HG03196 (cell line): ENCODE measurements around the gene AGT.
"Not testable (repeated sequence)": the region's sequence is repeated elsewhere in the genome, so short reads cannot be mapped to it uniquely, and the experiment has no call there.

Experiments
- ATAC-seq: cut with Tn5 transposase; IDR thresholded peaks from one replicate; pipeline ENCODE4 v1.9.1; 2021; ENCODE audit not compliant: unreplicated experiment

AGT gene

GRCh38 chr1:230694464-230694863 is 19.5 kb downstream of the AGT start:
- no peak for ATAC-seq

- ATAC-seq = no peak
These were observed 20.1 kb downstream of the AGT start for GRCh38 chr1:230693777-230694176.

GRCh38 chr1:230693221-230693620 is 20.7 kb downstream of the AGT start:
- ATAC-seq = no peak

- no peak for ATAC-seq
These were observed 22.3 kb downstream of the AGT start for GRCh38 chr1:230691615-230692014.

- no peak for ATAC-seq
These were observed 23.8 kb downstream of the AGT start for GRCh38 chr1:230690101-230690500.

GRCh38 chr1:230686747-230687146 is 27.2 kb downstream of the AGT start:
- no peak for ATAC-seq

GRCh38 chr1:230684998-230685397 is 28.9 kb downstream of the AGT start:
- no peak for ATAC-seq

GRCh38 chr1:230684146-230684545 is 29.8 kb downstream of the AGT start:
- no peak for ATAC-seq

- ATAC-seq = no peak
These were observed 30.9 kb downstream of the AGT start for GRCh38 chr1:230682882-230683610.

GRCh38 chr1:230682274-230682673 is 31.6 kb downstream of the AGT start:
- ATAC-seq = no peak

GRCh38 chr1:230681599-230681998 is 32.3 kb downstream of the AGT start:
- ATAC-seq = no peak

GRCh38 chr1:230680300-230681025 is 33.5 kb downstream of the AGT start:
- ATAC-seq = no peak

- ATAC-seq = no peak
These were observed 34.1 kb downstream of the AGT start for GRCh38 chr1:230679825-230680224.

GRCh38 chr1:230679192-230679591 is 34.7 kb downstream of the AGT start:
- no peak for ATAC-seq

GRCh38 chr1:230677200-230677599 is 36.7 kb downstream of the AGT start:
- no peak for ATAC-seq

- ATAC-seq = no peak
These were observed 39.3 kb downstream of the AGT start for GRCh38 chr1:230674581-230674980.

GRCh38 chr1:230669543-230669942 is 44.4 kb downstream of the AGT start:
- no peak for ATAC-seq

- ATAC-seq = no peak
These were observed 45.7 kb downstream of the AGT start for GRCh38 chr1:230668227-230668626.

GRCh38 chr1:230661976-230662375 is 51.9 kb downstream of the AGT start:
- ATAC-seq = no peak

- ATAC-seq = no peak
These were observed 55.2 kb downstream of the AGT start for GRCh38 chr1:230658691-230659090.

- not testable (repeated sequence) for ATAC-seq
These were observed 55.8 kb downstream of the AGT start for GRCh38 chr1:230658103-230658502.

GRCh38 chr1:230656719-230657118 is 57.2 kb downstream of the AGT start:
- not testable (repeated sequence) for ATAC-seq
